HG03575 (cell line): ENCODE data around the gene ATP8B1.
A peak's percentile ranks its signal among the peaks of the same experiment; 100 is the strongest.

Experiments
- ATAC-seq: cut with Tn5 transposase; IDR thresholded peaks from one replicate; pipeline ENCODE4 v1.9.1; 2021; ENCODE audit not compliant: unreplicated experiment, insufficient number of reproducible peaks, low FRiP score; ENCODE audit errors: extremely low read depth

The ATP8B1 gene

GRCh38 chr18:57776354-57776753, 26.8 kb downstream of the ATP8B1 start:
- ATAC-seq = no peak

- ATAC-seq = no peak
Observed at GRCh38 chr18:57775937-57776336, 27.2 kb downstream of the ATP8B1 start.

- ATAC-seq = no peak
Observed at GRCh38 chr18:57772387-57772799, 30.7 kb downstream of the ATP8B1 start.

- ATAC-seq = no peak
Observed at GRCh38 chr18:57771626-57772025, 31.5 kb downstream of the ATP8B1 start.

GRCh38 chr18:57771193-57771592, 31.9 kb downstream of the ATP8B1 start:
- ATAC-seq = no peak

GRCh38 chr18:57768537-57769326, 34.4 kb downstream of the ATP8B1 start:
- ATAC-seq = no peak

GRCh38 chr18:57767259-57768050, 35.7 kb downstream of the ATP8B1 start:
- no peak for ATAC-seq

GRCh38 chr18:57764995-57765394, 38.1 kb downstream of the ATP8B1 start:
- no peak for ATAC-seq

GRCh38 chr18:57764087-57764486, 39.0 kb downstream of the ATP8B1 start:
- ATAC-seq = no peak

- no peak for ATAC-seq
Observed at GRCh38 chr18:57762686-57763085, 40.4 kb downstream of the ATP8B1 start.

GRCh38 chr18:57759650-57760049, 43.5 kb downstream of the ATP8B1 start:
- no peak for ATAC-seq

- ATAC-seq = no peak
Observed at GRCh38 chr18:57755473-57756067, 47.5 kb downstream of the ATP8B1 start.

- ATAC-seq = no peak
Observed at GRCh38 chr18:57754577-57755338, 48.4 kb downstream of the ATP8B1 start.

GRCh38 chr18:57753063-57753462, 50.1 kb downstream of the ATP8B1 start:
- ATAC-seq = no peak

- no peak for ATAC-seq
Observed at GRCh38 chr18:57749604-57749970, 53.5 kb downstream of the ATP8B1 start.

GRCh38 chr18:57748770-57749603, 54.1 kb downstream of the ATP8B1 start:
- ATAC-seq = peak; percentile 73

GRCh38 chr18:57747809-57748680, 55.1 kb downstream of the ATP8B1 start:
- ATAC-seq = no peak
